ENCODE measurements around the gene NUF2. TPM values are rescaled to one million over a fixed set of nuclear protein-coding genes. Genes with fewer than 3 reads are reported as not detected.

The NUF2 gene
- total RNA-seq, 4 donors from 2014 or later, result 0.95 to 2.3 TPM; not detected in 2

DNA sequence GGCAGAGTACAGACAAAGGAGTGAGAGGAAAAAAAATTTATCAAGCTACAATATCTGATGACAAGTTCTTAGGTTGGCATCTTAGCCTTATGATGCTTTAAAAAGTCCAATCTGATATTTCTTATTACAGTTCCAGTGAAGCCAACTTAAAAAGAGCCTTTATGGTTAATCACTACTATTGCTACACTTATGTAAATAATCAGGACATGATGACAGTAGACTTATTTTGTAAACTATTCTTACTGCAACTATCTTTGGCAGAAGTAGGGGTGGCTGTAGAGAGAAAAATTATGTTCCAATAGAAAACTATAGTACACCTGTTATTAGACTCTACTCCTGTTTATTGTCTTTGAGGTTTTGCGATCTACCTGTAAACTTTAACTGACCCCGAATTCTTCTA is 25.8 kb upstream of the NUF2 start:
- ATAC-seq (ENCODE audit: low FRiP score), result no peak
- no peak for TF ChIP-seq CTCF (IDR thresholded peaks at IDR 0.05)

GRCh38 chr1:163296504-163297263 is 25.1 kb upstream of the NUF2 start:
- no peak for TF ChIP-seq CTCF (IDR thresholded peaks at IDR 0.05)
- ATAC-seq (ENCODE audit: low FRiP score) (no peak), DNase-seq (ENCODE audit: low spot score) (no peak)

More for the DNA sequence above, 25.8 kb upstream of the NUF2 start:
- DNase-seq (ENCODE audit: low spot score), result no peak

GRCh38 chr1:163298365-163298764 is 23.4 kb upstream of the NUF2 start:
- no peak for TF ChIP-seq CTCF (IDR thresholded peaks at IDR 0.05)
- DNase-seq (ENCODE audit: low spot score) (no peak), ATAC-seq (ENCODE audit: low FRiP score) (no peak)

DNA sequence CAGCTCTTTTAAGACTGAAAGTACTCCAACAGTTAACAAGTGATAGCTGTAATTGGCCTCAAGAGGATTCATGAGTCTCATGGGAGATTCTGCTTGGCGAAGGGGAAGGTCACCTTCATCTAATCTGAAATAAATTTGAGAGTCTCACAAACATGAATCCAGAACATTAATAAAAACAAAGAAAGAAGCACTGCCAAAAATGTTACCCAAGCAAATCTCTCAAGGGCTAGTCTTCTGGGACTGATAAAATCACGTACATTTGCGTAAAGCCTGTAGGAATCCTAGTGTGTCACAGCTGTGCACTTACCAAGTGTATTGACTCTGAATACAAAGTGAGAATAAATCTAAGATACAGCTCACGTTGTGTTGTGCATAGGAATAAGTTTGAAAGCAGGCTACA is 21.2 kb upstream of the NUF2 start:
- TF ChIP-seq CTCF (IDR thresholded peaks at IDR 0.05), result no peak
- no peak for ATAC-seq (ENCODE audit: low FRiP score)
- no peak for DNase-seq (ENCODE audit: low spot score)

DNA sequence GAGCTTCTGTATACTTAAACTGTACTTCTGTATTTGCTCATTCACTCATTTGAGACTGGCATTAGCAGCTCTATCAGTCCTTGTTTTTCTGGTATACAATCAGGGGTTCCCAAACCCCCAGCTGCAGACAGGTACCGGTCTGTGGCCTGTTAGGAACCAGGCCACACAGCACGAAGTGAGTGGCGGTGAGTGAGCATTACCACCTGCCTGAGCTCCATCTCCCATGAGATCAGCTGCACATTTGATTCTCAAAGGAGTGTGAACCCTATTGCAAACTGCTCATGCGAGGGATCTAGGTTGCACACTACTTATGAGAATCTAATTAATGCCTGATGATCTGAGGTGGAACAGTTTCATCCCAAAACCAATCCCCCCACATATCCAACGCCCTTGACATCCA is 18.2 kb upstream of the NUF2 start:
- no peak for TF ChIP-seq CTCF (IDR thresholded peaks at IDR 0.05)
- DNase-seq (ENCODE audit: low spot score) (no peak), ATAC-seq (ENCODE audit: low FRiP score) (no peak)

- no peak for TF ChIP-seq CTCF (IDR thresholded peaks at IDR 0.05)
- ATAC-seq (ENCODE audit: low FRiP score) (no peak), DNase-seq (ENCODE audit: low spot score) (no peak)
These were observed 16.3 kb upstream of the NUF2 start for GRCh38 chr1:163305441-163305840.

GRCh38 chr1:163307479-163308171 is 14.1 kb upstream of the NUF2 start:
- TF ChIP-seq CTCF (IDR thresholded peaks at IDR 0.05), result no peak
- DNase-seq (ENCODE audit: low spot score) (no peak), ATAC-seq (ENCODE audit: low FRiP score) (no peak)
